ENCODE results near the gene EGFL7.

DNA sequence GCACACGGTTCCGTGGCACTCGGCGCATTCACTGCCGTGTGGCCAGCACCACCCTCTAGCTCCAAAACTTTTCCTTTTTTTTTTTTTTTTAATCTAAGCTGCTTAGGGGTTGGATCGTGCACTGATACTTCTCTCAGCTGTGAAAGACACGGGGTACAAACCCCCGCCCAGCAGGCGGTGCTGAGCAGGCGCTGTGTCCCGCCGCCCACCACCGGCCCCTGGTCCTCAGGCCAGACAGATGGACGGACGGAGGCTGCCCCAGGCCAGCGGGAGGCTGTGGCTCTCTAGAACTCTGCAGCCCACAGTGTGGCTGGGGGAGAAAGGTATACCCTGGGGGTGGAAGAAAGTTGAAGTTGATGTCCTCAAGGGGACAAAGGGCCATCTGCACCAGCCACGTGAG is 18.3 kb downstream of the EGFL7 start:
- TF ChIP-seq, protein P1, sequence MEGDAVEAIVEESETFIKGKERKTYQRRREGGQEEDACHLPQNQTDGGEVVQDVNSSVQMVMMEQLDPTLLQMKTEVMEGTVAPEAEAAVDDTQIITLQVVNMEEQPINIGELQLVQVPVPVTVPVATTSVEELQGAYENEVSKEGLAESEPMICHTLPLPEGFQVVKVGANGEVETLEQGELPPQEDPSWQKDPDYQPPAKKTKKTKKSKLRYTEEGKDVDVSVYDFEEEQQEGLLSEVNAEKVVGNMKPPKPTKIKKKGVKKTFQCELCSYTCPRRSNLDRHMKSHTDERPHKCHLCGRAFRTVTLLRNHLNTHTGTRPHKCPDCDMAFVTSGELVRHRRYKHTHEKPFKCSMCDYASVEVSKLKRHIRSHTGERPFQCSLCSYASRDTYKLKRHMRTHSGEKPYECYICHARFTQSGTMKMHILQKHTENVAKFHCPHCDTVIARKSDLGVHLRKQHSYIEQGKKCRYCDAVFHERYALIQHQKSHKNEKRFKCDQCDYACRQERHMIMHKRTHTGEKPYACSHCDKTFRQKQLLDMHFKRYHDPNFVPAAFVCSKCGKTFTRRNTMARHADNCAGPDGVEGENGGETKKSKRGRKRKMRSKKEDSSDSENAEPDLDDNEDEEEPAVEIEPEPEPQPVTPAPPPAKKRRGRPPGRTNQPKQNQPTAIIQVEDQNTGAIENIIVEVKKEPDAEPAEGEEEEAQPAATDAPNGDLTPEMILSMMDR (conservative IDR thresholded peaks at IDR 0.05 in 1 of 2, IDR thresholded peaks at IDR 0.05 in 1 of 2; ENCODE audit: low read depth in 1 of 2, low read length in 2 of 2), result no peak
- TF ChIP-seq EZH2 (IDR thresholded peaks at IDR 0.05; ENCODE audit: low read length, missing control alignments), result no peak

Data from fibroblast of lung (primary cell).